Mesothelial cell of epicardium (in vitro differentiated cells): Measurements from ENCODE around the gene KCNH3. TPM values are rescaled to one million over a fixed set of nuclear protein-coding genes. Genes with fewer than 3 reads are reported as not detected.
A peak's percentile ranks its signal among the peaks of the same experiment; 100 is the strongest.

Experiments used
- DNase-seq, 2 experiments: peaks; one replicate each; pipeline ENCODE4 v3.0.0; 2021; ENCODE audit warnings: low spot score in 2 of 2; ENCODE audit not compliant: unreplicated experiment in 2 of 2
- H3K27ac Mint-ChIP-seq: 2 replicates; pipeline ENCODE4 v1.8.0; 2021; ENCODE audit warnings: mixed read lengths
- H3K27me3 Mint-ChIP-seq: 2 replicates; pipeline ENCODE4 v1.8.0; 2021; ENCODE audit warnings: low read depth, mixed read lengths
- H3K36me3 Mint-ChIP-seq: 2 replicates; pipeline ENCODE4 v1.8.0; 2021; ENCODE audit warnings: mixed read lengths
- H3K4me1 Mint-ChIP-seq: 2 replicates; pipeline ENCODE4 v1.8.0; 2021; ENCODE audit warnings: mixed read lengths
- H3K4me3 Mint-ChIP-seq: 2 replicates; pipeline ENCODE4 v1.8.0; 2021; ENCODE audit warnings: mild to moderate bottlenecking, moderate library complexity, mixed read lengths
- H3K9me3 Mint-ChIP-seq: 2 replicates; pipeline ENCODE4 v1.8.0; 2021; ENCODE audit warnings: mixed read lengths
- total RNA-seq: library from RNA; stranded (reverse); gene quantifications from 3 replicates; pipeline ENCODE4 v1.2.1, GENCODE V29; 2021
- TF ChIP-seq, protein P1 (sequence below): fragments of 200-600 bp; sonication (generic); IDR thresholded peaks from one replicate; pipeline ENCODE4 v1.5.0; 2021; ENCODE audit warnings: antibody characterized with exemption; ENCODE audit not compliant: unreplicated experiment

The KCNH3 gene
- total RNA-seq, 1 donor from 2014 or later: 1.8 TPM

DNA sequence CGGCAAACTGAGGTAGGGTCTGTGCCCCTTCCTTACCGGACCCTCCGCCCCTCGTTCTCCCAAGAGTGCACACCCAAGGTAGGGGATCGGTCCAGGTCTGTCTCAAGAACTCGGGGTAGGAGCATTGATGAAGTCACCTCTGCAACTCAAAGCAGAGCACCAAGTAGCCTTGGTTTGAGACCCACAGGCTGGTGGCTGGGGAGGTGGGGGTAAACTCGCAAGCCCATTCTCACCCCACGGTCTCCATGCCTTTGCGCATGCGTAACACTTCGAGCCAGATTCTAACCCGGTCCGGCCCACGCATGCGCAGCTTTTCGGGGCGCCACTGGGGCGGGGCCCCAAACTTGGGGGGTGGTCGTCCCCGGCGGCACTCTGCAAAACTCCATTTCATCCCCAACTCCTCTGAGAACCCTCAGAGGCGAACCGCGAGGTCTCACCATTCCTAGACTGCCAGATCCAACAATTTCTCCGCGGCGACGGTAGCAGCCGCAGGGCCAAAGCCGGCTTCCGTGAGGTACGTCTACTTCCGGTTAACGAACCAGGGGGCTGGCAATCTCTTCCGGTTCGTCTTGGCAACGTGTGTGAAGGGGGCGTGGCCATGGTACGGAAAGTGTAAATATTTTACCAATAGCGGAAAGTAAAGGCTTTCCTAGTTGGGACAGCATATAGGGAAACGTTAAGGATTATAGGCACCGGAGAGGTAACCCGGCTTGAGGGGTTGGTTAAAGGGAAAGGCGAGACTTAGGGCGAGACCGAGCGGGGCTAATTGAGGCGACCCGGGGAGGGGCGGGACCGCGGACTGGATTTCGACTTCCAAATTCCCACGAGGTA is 29.0 kb downstream of the KCNH3 start, which contains the start of gene MCRS1:
Gene MCRS1, minus strand, starts transcription at position 532 of the 831 bp plus-strand sequence. CDS start 1,411 bp downstream, outside the sequence.
- peaks cover 16% of the 10 kb centered on the region for H3K4me1 Mint-ChIP-seq
- H3K9me3 Mint-ChIP-seq: peaks cover 3% of the 10 kb centered on the region

DNA sequence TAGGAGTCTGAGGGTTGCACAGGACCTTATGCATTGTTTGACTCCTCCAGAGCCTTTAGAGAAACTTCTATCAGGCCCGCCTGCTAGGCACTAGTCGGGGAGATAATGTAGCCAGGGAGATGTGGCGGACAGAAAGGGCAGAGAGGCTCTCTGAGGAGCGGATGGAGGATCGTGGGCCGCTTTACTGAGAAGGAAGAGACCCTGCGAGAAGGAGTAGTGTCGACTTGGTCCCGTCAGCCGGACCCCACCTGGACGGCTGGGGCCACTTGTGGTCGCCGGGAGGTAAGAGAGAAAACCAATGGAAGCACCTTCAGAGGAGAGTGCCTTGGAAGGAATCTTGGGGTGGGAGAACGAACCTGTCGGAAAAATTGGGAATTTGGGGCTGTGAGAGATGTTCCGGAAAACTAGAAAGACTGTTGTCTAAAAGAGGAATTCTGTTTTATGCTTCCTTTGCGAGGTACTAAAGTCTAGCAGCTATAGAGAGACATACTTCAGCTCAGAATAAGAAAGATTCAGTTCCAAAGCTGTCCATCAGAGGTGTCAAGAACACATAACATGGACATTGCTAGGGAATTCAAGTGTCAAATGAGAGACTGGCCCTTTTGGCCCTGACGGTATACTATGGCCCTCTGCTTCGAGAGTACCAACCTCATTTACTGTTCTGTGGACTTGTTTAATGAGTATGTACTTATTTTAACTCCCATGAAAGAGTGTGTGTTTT is 29.8 kb downstream of the KCNH3 start:
- no peaks in the 10 kb centered on the region for H3K27me3 Mint-ChIP-seq
- H3K27ac Mint-ChIP-seq: peak overlapping the region; percentile 99
- peaks cover 17% of the 10 kb centered on the region for H3K36me3 Mint-ChIP-seq
- H3K4me1 Mint-ChIP-seq: peaks cover 16% of the 10 kb centered on the region
- TF ChIP-seq, protein P1, sequence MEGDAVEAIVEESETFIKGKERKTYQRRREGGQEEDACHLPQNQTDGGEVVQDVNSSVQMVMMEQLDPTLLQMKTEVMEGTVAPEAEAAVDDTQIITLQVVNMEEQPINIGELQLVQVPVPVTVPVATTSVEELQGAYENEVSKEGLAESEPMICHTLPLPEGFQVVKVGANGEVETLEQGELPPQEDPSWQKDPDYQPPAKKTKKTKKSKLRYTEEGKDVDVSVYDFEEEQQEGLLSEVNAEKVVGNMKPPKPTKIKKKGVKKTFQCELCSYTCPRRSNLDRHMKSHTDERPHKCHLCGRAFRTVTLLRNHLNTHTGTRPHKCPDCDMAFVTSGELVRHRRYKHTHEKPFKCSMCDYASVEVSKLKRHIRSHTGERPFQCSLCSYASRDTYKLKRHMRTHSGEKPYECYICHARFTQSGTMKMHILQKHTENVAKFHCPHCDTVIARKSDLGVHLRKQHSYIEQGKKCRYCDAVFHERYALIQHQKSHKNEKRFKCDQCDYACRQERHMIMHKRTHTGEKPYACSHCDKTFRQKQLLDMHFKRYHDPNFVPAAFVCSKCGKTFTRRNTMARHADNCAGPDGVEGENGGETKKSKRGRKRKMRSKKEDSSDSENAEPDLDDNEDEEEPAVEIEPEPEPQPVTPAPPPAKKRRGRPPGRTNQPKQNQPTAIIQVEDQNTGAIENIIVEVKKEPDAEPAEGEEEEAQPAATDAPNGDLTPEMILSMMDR: no peak
- no peak for DNase-seq
- peak overlapping the region; percentile 97 for H3K4me3 Mint-ChIP-seq
- peaks cover 3% of the 10 kb centered on the region for H3K9me3 Mint-ChIP-seq

More for the DNA sequence above, 29.0 kb downstream of the KCNH3 start, which contains the start of gene MCRS1:
- DNase-seq: peak; percentile 78 to 87
- no peaks in the 10 kb centered on the region for H3K27me3 Mint-ChIP-seq
- H3K27ac Mint-ChIP-seq: peak within 1 kb of the TSS; percentile 99
- H3K36me3 Mint-ChIP-seq: peaks cover 13% of the 10 kb centered on the region
- TF ChIP-seq, protein P1: no peak
- peak within 1 kb of the TSS; percentile 97 for H3K4me3 Mint-ChIP-seq

DNA sequence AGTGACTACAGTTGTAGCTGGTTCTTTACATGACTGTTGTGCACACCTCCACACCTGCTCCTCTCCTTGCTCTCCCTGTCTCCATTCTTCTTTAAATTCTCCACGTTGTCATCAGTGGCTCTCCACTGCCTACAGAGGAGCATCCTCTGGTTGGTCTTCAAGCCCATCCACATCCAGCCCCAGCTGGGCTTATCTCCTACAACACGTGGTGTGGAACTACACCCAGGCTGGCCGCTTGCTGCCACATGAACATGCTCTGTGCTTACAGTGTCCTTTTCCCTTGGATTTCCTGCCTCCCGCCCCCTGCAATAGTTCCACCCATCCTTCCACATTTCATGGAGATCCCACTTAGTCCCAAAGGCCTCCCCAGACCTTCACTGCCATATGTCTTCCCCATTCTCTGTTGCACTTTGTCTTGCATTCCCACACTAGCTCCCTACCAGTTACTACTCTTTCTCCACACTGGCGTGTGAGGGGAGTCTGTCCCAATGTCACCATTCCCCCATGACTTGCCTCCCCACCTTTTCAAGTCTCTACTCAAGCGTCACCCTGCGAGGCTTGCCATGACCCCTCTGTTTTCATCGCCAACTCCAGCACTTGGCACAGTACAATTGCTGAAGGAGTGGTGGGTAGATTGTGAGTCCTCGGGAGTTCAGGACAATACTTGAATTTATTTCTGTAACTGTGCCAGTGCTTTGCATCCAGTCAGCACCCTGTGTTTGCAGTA is 38.9 kb downstream of the KCNH3 start:
- no peaks in the 10 kb centered on the region for H3K9me3 Mint-ChIP-seq
- peaks cover 4% of the 10 kb centered on the region for H3K4me1 Mint-ChIP-seq
- no peak overlapping the region for H3K27ac Mint-ChIP-seq
- peaks cover 20% of the 10 kb centered on the region for H3K36me3 Mint-ChIP-seq
- no peaks in the 10 kb centered on the region for H3K27me3 Mint-ChIP-seq
- TF ChIP-seq, protein P1: no peak
- no peak for DNase-seq
- no peak overlapping the region for H3K4me3 Mint-ChIP-seq

DNA sequence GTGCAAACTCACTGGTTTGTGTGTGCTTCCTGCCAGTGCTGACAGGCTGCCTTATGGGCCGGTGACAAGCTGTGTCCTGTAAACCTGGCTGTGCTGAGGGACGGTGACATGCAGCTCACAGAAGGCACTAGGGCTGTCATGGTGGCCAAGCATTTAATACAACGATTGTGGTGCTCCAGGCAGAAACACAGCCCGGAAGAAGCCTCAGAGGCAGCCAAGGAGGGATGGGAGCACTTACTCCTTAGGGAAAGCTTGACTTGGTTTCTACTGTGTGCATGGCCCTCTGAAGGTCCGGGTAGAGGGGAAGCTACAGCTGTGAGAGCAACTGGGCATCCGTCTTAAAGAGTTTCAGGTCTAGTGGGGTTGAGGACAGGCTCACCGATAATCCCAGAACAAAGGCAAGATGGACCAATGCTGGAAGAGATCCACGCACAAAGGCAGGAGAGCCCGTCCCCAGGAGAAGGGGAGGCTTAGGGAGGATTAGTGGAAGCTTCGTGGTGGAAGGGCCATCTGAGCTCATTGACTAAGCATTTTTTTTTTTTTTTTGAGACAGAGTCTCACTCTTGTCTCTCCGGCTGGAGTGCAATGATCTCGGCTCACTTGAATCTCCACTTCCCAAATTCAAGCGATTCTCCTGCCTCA is 39.8 kb downstream of the KCNH3 start:
- no peak for DNase-seq
- H3K9me3 Mint-ChIP-seq: no peaks in the 10 kb centered on the region
- TF ChIP-seq, protein P1: no peak
- no peak overlapping the region for H3K4me3 Mint-ChIP-seq
- no peaks in the 10 kb centered on the region for H3K27me3 Mint-ChIP-seq
- H3K27ac Mint-ChIP-seq: no peak overlapping the region
- H3K36me3 Mint-ChIP-seq: peaks cover 17% of the 10 kb centered on the region
- peaks cover 4% of the 10 kb centered on the region for H3K4me1 Mint-ChIP-seq
